ENCODE data around the gene CCRL2. TPM values are rescaled to one million over a fixed set of nuclear protein-coding genes. Genes with fewer than 3 reads are reported as not detected.
"Not testable (repeated sequence)": the region's sequence is repeated elsewhere in the genome, so short reads cannot be mapped to it uniquely, and the experiment has no call there.

The CCRL2 gene
- total RNA-seq, 1 donor from 2014 or later = 1.6 TPM

DNA sequence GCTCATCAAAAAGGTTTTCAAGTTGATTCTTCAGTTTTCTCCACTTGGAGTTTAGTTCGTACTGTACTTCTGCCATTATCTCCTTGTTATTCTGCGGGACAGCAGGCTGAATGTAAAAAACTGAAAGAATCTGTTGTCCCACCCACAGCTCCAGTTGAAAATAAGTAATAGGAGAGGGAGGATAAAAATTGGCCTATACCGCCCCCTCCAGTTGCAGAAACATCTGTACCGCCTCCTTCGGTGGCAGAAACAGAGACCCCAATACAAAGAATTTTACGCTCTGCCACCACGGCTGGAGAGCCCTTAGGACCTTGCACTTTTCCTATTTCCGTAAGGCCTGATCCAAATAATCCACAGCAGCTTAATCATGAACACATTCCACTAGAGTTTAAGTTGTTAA is 20.3 kb downstream of the CCRL2 start:
- not testable (repeated sequence) for H3K4me3 ChIP-seq (ENCODE audit: low read length in 3 of 3)

DNA sequence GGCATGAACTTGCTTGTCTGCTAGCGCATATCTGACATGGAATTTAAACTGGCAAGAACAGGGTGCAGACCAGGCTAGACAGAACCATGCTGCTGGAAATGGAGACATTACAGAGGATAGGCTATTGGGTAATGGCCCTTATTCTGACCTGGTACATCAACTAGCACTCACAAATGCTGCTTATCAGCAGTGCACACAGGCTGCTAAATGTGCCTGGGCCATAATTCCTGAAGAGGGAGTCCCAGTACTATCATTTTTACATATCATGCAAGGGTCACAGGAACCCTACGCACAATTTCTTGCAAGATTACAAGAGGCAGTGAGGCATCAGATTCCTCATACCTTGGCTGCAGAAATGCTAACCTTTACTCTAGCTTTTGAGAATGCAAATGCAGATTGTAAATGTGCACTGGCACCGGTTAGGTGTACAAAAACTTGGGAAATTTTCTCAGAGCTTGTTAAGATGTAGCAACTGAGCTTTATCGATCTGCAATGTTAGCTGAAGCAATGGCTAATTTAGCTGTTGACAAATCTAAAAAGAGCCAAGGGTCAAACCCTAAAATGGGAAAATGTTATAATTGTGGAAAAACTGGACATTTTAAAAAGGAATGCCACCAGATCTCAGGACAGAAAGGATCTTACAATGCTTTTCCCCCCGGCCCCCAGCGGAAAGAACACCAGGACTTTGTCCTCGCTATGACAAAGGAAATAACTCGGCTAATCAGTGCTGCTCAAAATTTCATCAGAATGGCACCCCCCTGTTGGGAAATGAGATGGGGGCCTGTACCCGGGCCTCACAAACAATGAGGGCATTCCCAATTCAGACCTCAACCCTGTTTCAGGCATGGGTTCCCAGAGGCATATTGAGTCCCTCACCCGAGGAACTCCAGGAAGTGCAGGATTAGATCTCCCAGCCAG is 21.1 kb downstream of the CCRL2 start:
- H3K4me1 ChIP-seq (ENCODE audit: control insufficient read depth in 3 of 3, insufficient read depth in 3 of 3, low read length in 3 of 3) = peaks cover 0 to 3% (median 0%) of the 10 kb centered on the region in 3 donors
- no peak overlapping the region for H3K27ac ChIP-seq (ENCODE audit: low read depth, low read length)
- H3K9ac ChIP-seq (ENCODE audit: low read depth in 1 of 3, low read length in 3 of 3) = no peak overlapping the region
- H3K9me3 ChIP-seq (ENCODE audit: control insufficient read depth in 3 of 3, low read length in 3 of 3) = no peaks in the 10 kb centered on the region
- H3K27me3 ChIP-seq (ENCODE audit: control insufficient read depth in 3 of 3, insufficient read depth in 3 of 3, low read length in 3 of 3) = no peaks in the 10 kb centered on the region
- H3K4me3 ChIP-seq (ENCODE audit: low read length in 3 of 3) = no peak overlapping the region
- H3K36me3 ChIP-seq (ENCODE audit: control insufficient read depth in 3 of 3, insufficient read depth in 3 of 3, low read length in 3 of 3) = no peaks in the 10 kb centered on the region

More for the DNA sequence above, 20.3 kb downstream of the CCRL2 start:
- H3K27ac ChIP-seq (ENCODE audit: low read depth, low read length); H3K36me3 ChIP-seq (ENCODE audit: control insufficient read depth in 3 of 3, insufficient read depth in 3 of 3, low read length in 3 of 3); H3K9ac ChIP-seq (ENCODE audit: low read depth in 1 of 3, low read length in 3 of 3); H3K4me1 ChIP-seq (ENCODE audit: control insufficient read depth in 3 of 3, insufficient read depth in 3 of 3, low read length in 3 of 3); H3K9me3 ChIP-seq (ENCODE audit: control insufficient read depth in 3 of 3, low read length in 3 of 3); H3K27me3 ChIP-seq (ENCODE audit: control insufficient read depth in 3 of 3, insufficient read depth in 3 of 3, low read length in 3 of 3): not testable (repeated sequence)

DNA sequence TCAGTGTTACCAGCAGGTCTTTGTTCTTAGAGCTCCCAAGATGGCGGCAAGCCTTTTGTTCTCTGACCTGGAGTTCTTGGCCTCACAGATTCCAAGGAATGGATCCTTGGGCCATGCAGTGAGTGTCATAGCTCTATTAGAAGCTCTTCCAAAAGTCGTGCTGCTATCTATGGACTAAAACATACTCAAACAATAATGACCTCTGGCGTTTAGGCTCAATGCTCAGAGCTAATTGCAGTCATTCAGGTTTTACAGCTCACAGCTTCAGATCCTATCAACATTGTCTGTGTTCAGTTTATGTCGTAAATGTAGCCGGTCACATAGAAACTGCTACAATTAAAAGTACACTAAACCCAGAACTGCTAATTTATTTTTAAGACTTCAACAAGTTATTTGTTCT is 22.2 kb downstream of the CCRL2 start:
- H3K4me1 ChIP-seq (ENCODE audit: control insufficient read depth in 3 of 3, insufficient read depth in 3 of 3, low read length in 3 of 3) = peaks cover 0 to 3% (median 0%) of the 10 kb centered on the region in 3 donors

GRCh38 chr3:46429671-46430070 is 22.6 kb downstream of the CCRL2 start:
- H3K9me3 ChIP-seq (ENCODE audit: control insufficient read depth in 3 of 3, low read length in 3 of 3) = no peaks in the 10 kb centered on the region
- no peaks in the 10 kb centered on the region for H3K36me3 ChIP-seq (ENCODE audit: control insufficient read depth in 3 of 3, insufficient read depth in 3 of 3, low read length in 3 of 3)
- no peak overlapping the region for H3K4me3 ChIP-seq (ENCODE audit: low read length in 3 of 3)
- H3K9ac ChIP-seq (ENCODE audit: low read depth in 1 of 3, low read length in 3 of 3) = no peak overlapping the region
- no peaks in the 10 kb centered on the region for H3K27me3 ChIP-seq (ENCODE audit: control insufficient read depth in 3 of 3, insufficient read depth in 3 of 3, low read length in 3 of 3)
- H3K4me1 ChIP-seq (ENCODE audit: control insufficient read depth in 3 of 3, insufficient read depth in 3 of 3, low read length in 3 of 3) = peaks cover 0 to 3% (median 0%) of the 10 kb centered on the region in 3 donors
- H3K27ac ChIP-seq (ENCODE audit: low read depth, low read length) = no peak overlapping the region

More for the DNA sequence above, 22.2 kb downstream of the CCRL2 start:
- no peaks in the 10 kb centered on the region for H3K9me3 ChIP-seq (ENCODE audit: control insufficient read depth in 3 of 3, low read length in 3 of 3)
- H3K36me3 ChIP-seq (ENCODE audit: control insufficient read depth in 3 of 3, insufficient read depth in 3 of 3, low read length in 3 of 3) = no peaks in the 10 kb centered on the region
- H3K27me3 ChIP-seq (ENCODE audit: control insufficient read depth in 3 of 3, insufficient read depth in 3 of 3, low read length in 3 of 3) = no peaks in the 10 kb centered on the region
- H3K27ac ChIP-seq (ENCODE audit: low read depth, low read length) = no peak overlapping the region
- no peak overlapping the region for H3K4me3 ChIP-seq (ENCODE audit: low read length in 3 of 3)
- H3K9ac ChIP-seq (ENCODE audit: low read depth in 1 of 3, low read length in 3 of 3) = no peak overlapping the region

GRCh38 chr3:46430879-46431278 is 23.8 kb downstream of the CCRL2 start:
- not testable (repeated sequence) for H3K4me1 ChIP-seq (ENCODE audit: control insufficient read depth in 3 of 3, insufficient read depth in 3 of 3, low read length in 3 of 3); H3K9me3 ChIP-seq (ENCODE audit: control insufficient read depth in 3 of 3, low read length in 3 of 3); H3K27me3 ChIP-seq (ENCODE audit: control insufficient read depth in 3 of 3, insufficient read depth in 3 of 3, low read length in 3 of 3); H3K27ac ChIP-seq (ENCODE audit: low read depth, low read length); H3K4me3 ChIP-seq (ENCODE audit: low read length in 3 of 3); H3K9ac ChIP-seq (ENCODE audit: low read depth in 1 of 3, low read length in 3 of 3); H3K36me3 ChIP-seq (ENCODE audit: control insufficient read depth in 3 of 3, insufficient read depth in 3 of 3, low read length in 3 of 3)

- H3K9me3 ChIP-seq (ENCODE audit: control insufficient read depth in 3 of 3, low read length in 3 of 3); H3K9ac ChIP-seq (ENCODE audit: low read depth in 1 of 3, low read length in 3 of 3); H3K4me3 ChIP-seq (ENCODE audit: low read length in 3 of 3); H3K27ac ChIP-seq (ENCODE audit: low read depth, low read length); H3K4me1 ChIP-seq (ENCODE audit: control insufficient read depth in 3 of 3, insufficient read depth in 3 of 3, low read length in 3 of 3); H3K27me3 ChIP-seq (ENCODE audit: control insufficient read depth in 3 of 3, insufficient read depth in 3 of 3, low read length in 3 of 3); H3K36me3 ChIP-seq (ENCODE audit: control insufficient read depth in 3 of 3, insufficient read depth in 3 of 3, low read length in 3 of 3): not testable (repeated sequence)
These were observed 24.8 kb downstream of the CCRL2 start for GRCh38 chr3:46431905-46432304.

DNA sequence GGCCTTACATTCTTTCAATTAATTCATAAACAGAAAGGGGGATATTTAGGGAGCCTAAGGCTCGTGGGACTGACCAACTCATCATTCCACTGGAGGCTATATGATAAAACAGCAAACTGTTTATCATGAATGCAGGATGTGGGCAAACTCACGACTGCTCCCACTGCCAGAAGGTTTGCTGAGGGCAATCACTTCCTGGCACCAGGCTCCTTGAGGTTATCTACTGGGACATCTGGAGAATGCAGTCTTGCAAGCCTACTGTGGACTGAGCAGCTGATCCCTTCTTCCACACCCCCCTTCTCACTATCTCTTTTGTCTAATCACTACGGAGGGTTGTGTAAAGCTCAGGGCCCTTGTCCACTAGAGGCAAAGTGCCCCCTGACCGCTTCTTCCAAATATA is 26.1 kb downstream of the CCRL2 start:
- H3K9ac ChIP-seq (ENCODE audit: low read depth in 1 of 3, low read length in 3 of 3); H3K36me3 ChIP-seq (ENCODE audit: control insufficient read depth in 3 of 3, insufficient read depth in 3 of 3, low read length in 3 of 3); H3K27ac ChIP-seq (ENCODE audit: low read depth, low read length); H3K9me3 ChIP-seq (ENCODE audit: control insufficient read depth in 3 of 3, low read length in 3 of 3); H3K27me3 ChIP-seq (ENCODE audit: control insufficient read depth in 3 of 3, insufficient read depth in 3 of 3, low read length in 3 of 3); H3K4me1 ChIP-seq (ENCODE audit: control insufficient read depth in 3 of 3, insufficient read depth in 3 of 3, low read length in 3 of 3); H3K4me3 ChIP-seq (ENCODE audit: low read length in 3 of 3): not testable (repeated sequence)

GRCh38 chr3:46433841-46434240 is 26.8 kb downstream of the CCRL2 start:
- Histone ChIP-seq H3K4me1 (ENCODE audit: control insufficient read depth in 3 of 3, insufficient read depth in 3 of 3, low read length in 3 of 3) (no peaks in the 10 kb centered on the region), H3K9ac (ENCODE audit: low read depth in 1 of 3, low read length in 3 of 3) (no peak overlapping the region), H3K9me3 (ENCODE audit: control insufficient read depth in 3 of 3, low read length in 3 of 3) (no peaks in the 10 kb centered on the region), H3K36me3 (ENCODE audit: control insufficient read depth in 3 of 3, insufficient read depth in 3 of 3, low read length in 3 of 3) (peaks cover 0 to under 1% (median 0%) of the 10 kb centered on the region in 3 donors), H3K27me3 (ENCODE audit: control insufficient read depth in 3 of 3, insufficient read depth in 3 of 3, low read length in 3 of 3) (no peaks in the 10 kb centered on the region), H3K4me3 (ENCODE audit: low read length in 3 of 3) (no peak overlapping the region), H3K27ac (ENCODE audit: low read depth, low read length) (no peak overlapping the region)

- H3K36me3 ChIP-seq (ENCODE audit: control insufficient read depth in 3 of 3, insufficient read depth in 3 of 3, low read length in 3 of 3) = peaks cover 0 to 2% (median 0%) of the 10 kb centered on the region in 3 donors
- H3K4me1 ChIP-seq (ENCODE audit: control insufficient read depth in 3 of 3, insufficient read depth in 3 of 3, low read length in 3 of 3) = no peaks in the 10 kb centered on the region
- no peaks in the 10 kb centered on the region for H3K27me3 ChIP-seq (ENCODE audit: control insufficient read depth in 3 of 3, insufficient read depth in 3 of 3, low read length in 3 of 3)
- no peak overlapping the region for H3K27ac ChIP-seq (ENCODE audit: low read depth, low read length)
- H3K4me3 ChIP-seq (ENCODE audit: low read length in 3 of 3) = no peak overlapping the region
- no peaks in the 10 kb centered on the region for H3K9me3 ChIP-seq (ENCODE audit: control insufficient read depth in 3 of 3, low read length in 3 of 3)
- no peak overlapping the region for H3K9ac ChIP-seq (ENCODE audit: low read depth in 1 of 3, low read length in 3 of 3)
These were observed 28.1 kb downstream of the CCRL2 start for GRCh38 chr3:46435081-46435726.

DNA sequence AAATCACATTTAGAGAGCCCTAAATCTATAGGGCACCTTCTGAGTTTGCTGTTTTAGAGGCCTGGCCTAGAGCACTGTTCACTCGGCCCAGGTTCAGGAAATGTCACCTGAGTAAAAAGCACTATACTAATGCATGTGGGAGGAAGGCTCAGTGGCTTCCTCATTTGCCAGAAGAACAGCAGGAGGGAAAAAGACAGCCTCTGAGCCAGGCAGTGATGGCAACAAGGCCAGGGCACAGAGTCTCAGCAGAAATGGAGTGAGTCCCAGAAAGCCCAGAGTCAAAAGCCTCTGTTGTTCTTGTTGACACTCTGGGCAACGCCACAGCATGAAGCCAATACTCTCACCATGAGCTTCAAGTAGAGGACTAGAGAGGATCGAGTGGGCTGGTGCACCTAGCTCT is 31.8 kb downstream of the CCRL2 start:
- H3K27ac ChIP-seq (ENCODE audit: low read depth, low read length) = no peak overlapping the region
- H3K36me3 ChIP-seq (ENCODE audit: control insufficient read depth in 3 of 3, insufficient read depth in 3 of 3, low read length in 3 of 3) = peaks cover 0 to 4% (median 0%) of the 10 kb centered on the region in 3 donors
- no peaks in the 10 kb centered on the region for H3K27me3 ChIP-seq (ENCODE audit: control insufficient read depth in 3 of 3, insufficient read depth in 3 of 3, low read length in 3 of 3)
- no peak overlapping the region for H3K9ac ChIP-seq (ENCODE audit: low read depth in 1 of 3, low read length in 3 of 3)
- H3K9me3 ChIP-seq (ENCODE audit: control insufficient read depth in 3 of 3, low read length in 3 of 3) = no peaks in the 10 kb centered on the region
- no peak overlapping the region for H3K4me3 ChIP-seq (ENCODE audit: low read length in 3 of 3)
- no peaks in the 10 kb centered on the region for H3K4me1 ChIP-seq (ENCODE audit: control insufficient read depth in 3 of 3, insufficient read depth in 3 of 3, low read length in 3 of 3)
